HepG2 (cell line): ENCODE data around the gene ERCC6. TPM values are rescaled to one million over a fixed set of nuclear protein-coding genes. Genes with fewer than 3 reads are reported as not detected.

Experiments used
- ATAC-seq: fragments of 200-7000 bp; cut with Tn5 transposase; 3 replicates; pipeline ENCODE4 v1.9.1; 2020; ENCODE audit warnings: mild to moderate bottlenecking, moderate library complexity
- Bru-seq: library from RNA; stranded (reverse); fragments of 400-500 nt; gene quantifications from one replicate; lab custom pipeline; 2021; lab: Mats Ljungman, UMichigan
- BruChase-seq, 2 experiments: library from RNA; stranded (reverse); fragments of 400-500 nt; gene quantifications; one replicate each; lab custom pipeline; 2021; lab: Mats Ljungman, UMichigan
- BruUV-seq: library from RNA; stranded (reverse); fragments of 400-500 nt; replicated peaks from 2 replicates; lab custom pipeline; 2021; lab: Mats Ljungman, UMichigan
- CTCF ChIA-PET: fragments of 300-600 bp; formaldehyde crosslinking; extraction: SDS; loops from one replicate; lab custom pipeline; 2021; ENCODE audit warnings: low total read pairs, inconsistent platforms, low intra/inter-chr PET ratio; lab: Yijun Ruan, JAX
- POLR2A ChIA-PET: fragments of 350-600 bp; sonication (Branson Sonifier 250); formaldehyde crosslinking; loops from one replicate; lab custom pipeline; 2020; ENCODE audit warnings: antibody characterized with exemption, inconsistent platforms; lab: Yijun Ruan, JAX
- DNase-seq: peaks from one replicate; pipeline ENCODE4 v3.0.0-alpha.2; 2015; ENCODE audit warnings: low spot score
- FAIRE-seq: peaks from 3 replicates; lab custom pipeline; 2011; peaks lifted over from hg19 to GRCh38; lab: Jason Lieb, UNC
- H2AFZ ChIP-seq: one replicate; pipeline ENCODE4 v1.6.1; 2011; ENCODE audit warnings: low read length, inconsistent platforms
- H3K27ac ChIP-seq: fragments of 300-600 bp; 3 replicates; pipeline ENCODE4 v1.8.0; 2011; ENCODE audit warnings: mixed run types, mild to moderate bottlenecking, mixed read lengths, low read length, inconsistent platforms; ENCODE audit not compliant: insufficient read depth; ENCODE audit errors: extremely low read length
- H3K27me3 ChIP-seq, 2 experiments: fragments of 200-600 bp in 1 of 2; 2 replicates in 1 of 2; 3 replicates in 1 of 2; pipeline versions ENCODE4 v1.6.0 to v1.8.0; 2011; ENCODE audit warnings: low read length in 2 of 2, mild to moderate bottlenecking in 2 of 2, moderate library complexity in 2 of 2, inconsistent platforms in 1 of 2; ENCODE audit not compliant: insufficient read depth in 2 of 2, control insufficient read depth in 1 of 2
- H3K36me3 ChIP-seq, 2 experiments: fragments of 200-600 bp in 1 of 2; replicated peaks in 1 of 2; 2 replicates in 1 of 2; 3 replicates in 1 of 2; pipeline versions ENCODE4 v1.5.1 to v1.8.0; 2011; ENCODE audit warnings: low read length in 2 of 2, inconsistent platforms in 1 of 2; ENCODE audit not compliant: insufficient read depth in 2 of 2, control insufficient read depth in 1 of 2
- H3K4me1 ChIP-seq: 2 replicates; pipeline ENCODE4 v1.5.1; 2012; ENCODE audit warnings: low read length, inconsistent platforms; ENCODE audit not compliant: insufficient read depth
- H3K4me2 ChIP-seq: 2 replicates; pipeline ENCODE4 v1.6.0; 2011; ENCODE audit warnings: low read depth, low read length, inconsistent platforms
- H3K4me3 ChIP-seq, 3 experiments: fragments of 200-600 bp in 1 of 3; sonication (generic), shearing (Covaris generic) in 1 of 3; replicated peaks in 1 of 3; 2 replicates each; pipeline ENCODE4 v1.5.1; 2011 to 2016; ENCODE audit warnings: low read length in 3 of 3, inconsistent platforms in 2 of 3, low read depth in 2 of 3, mild to moderate bottlenecking in 2 of 3, control low read depth in 1 of 3, mixed read lengths in 1 of 3; ENCODE audit not compliant: insufficient read depth in 1 of 3
- H3K79me2 ChIP-seq: one replicate; pipeline ENCODE4 v1.6.1; 2011; ENCODE audit warnings: low read length, inconsistent platforms; ENCODE audit not compliant: insufficient read depth
- H3K9ac ChIP-seq: 2 replicates; pipeline ENCODE4 v1.6.0; 2011; ENCODE audit warnings: mild to moderate bottlenecking, low read depth, low read length, inconsistent platforms; ENCODE audit not compliant: insufficient read depth
- H3K9me3 ChIP-seq: 2 replicates; pipeline ENCODE4 v1.5.1; 2012; ENCODE audit warnings: mild to moderate bottlenecking, low read length
- H4K20me1 ChIP-seq: 2 replicates; pipeline ENCODE4 v1.6.0; 2011; ENCODE audit warnings: inconsistent platforms, mild to moderate bottlenecking, low read length, moderate library complexity; ENCODE audit not compliant: insufficient read depth
- AKAP8 ChIP-seq: sonication (generic); formaldehyde crosslinking; IDR thresholded peaks from 2 replicates; pipeline ENCODE4 v1.5.1; 2020; ENCODE audit warnings: mild to moderate bottlenecking, missing genetic modification reagents
- ATRX ChIP-seq: sonication (generic); formaldehyde crosslinking; IDR thresholded peaks from 2 replicates; pipeline ENCODE4 v1.4.0; 2020; ENCODE audit warnings: missing genetic modification reagents, borderline replicate concordance
- FOXO1 ChIP-seq: sonication (generic); formaldehyde crosslinking; IDR thresholded peaks from 2 replicates; pipeline ENCODE4 v1.4.0; 2020; ENCODE audit warnings: missing genetic modification reagents
- HOXA7 ChIP-seq: sonication (generic); formaldehyde crosslinking; IDR thresholded peaks from 2 replicates; pipeline ENCODE4 v1.8.1; 2022; ENCODE audit warnings: mild to moderate bottlenecking, missing genetic modification reagents, moderate library complexity
- SUZ12 ChIP-seq: fragments of 150-350 bp; IDR thresholded peaks from 2 replicates; pipeline ENCODE4 v1.6.1; 2014; ENCODE audit warnings: low read depth, low read length
- ZBTB21 ChIP-seq: sonication (generic); formaldehyde crosslinking; IDR thresholded peaks from 2 replicates; pipeline ENCODE4 v1.4.0; 2020; ENCODE audit warnings: missing genetic modification reagents
- ZNF337 ChIP-seq: sonication (generic); formaldehyde crosslinking; IDR thresholded peaks from 2 replicates; pipeline ENCODE4 v1.5.1; 2020; ENCODE audit warnings: missing genetic modification reagents, low read depth, mild to moderate bottlenecking, borderline replicate concordance
- ZNF570 ChIP-seq: sonication (generic); formaldehyde crosslinking; IDR thresholded peaks from 2 replicates; pipeline ENCODE4 v1.4.0; 2020; ENCODE audit warnings: mild to moderate bottlenecking, missing genetic modification reagents, borderline replicate concordance
- ZNF572 ChIP-seq: sonication (generic); formaldehyde crosslinking; IDR thresholded peaks from 2 replicates; pipeline ENCODE4 v1.5.1; 2020; ENCODE audit warnings: mild to moderate bottlenecking, missing genetic modification reagents
- WGBS: methylation state at CpG from one replicate; pipeline ENCODE4 v1.1.6; 2017; ENCODE audit warnings: low lambda C conversion rate; 5-methylcytosine and 5-hydroxymethylcytosine counted together
- in situ Hi-C: cut with HindIII; loops from 2 replicates; pipeline ENCODE4 v1.10.0; 2017; ENCODE audit warnings: low pct_unique_long_range_greater_than_20kb; ENCODE audit not compliant: extremely low pct_ligation_motif_present
- intact Hi-C: fragments of 100-400 bp; cut with micrococcal nuclease; formaldehyde crosslinking; loops from one replicate; pipeline ENCODE4 v1.10.0; 2022; ENCODE audit not compliant: unreplicated experiment
- long read RNA-seq, 2 experiments: library from RNA in 1 of 2; library from polyadenylated mRNA in 1 of 2; stranded (forward) in 1 of 2; unstranded in 1 of 2; transcript quantifications; one replicate each; pipeline ENCODE4 v2.0.0, GENCODE V29; 2019 to 2022
- polyA minus RNA-seq, 3 experiments: library from RNA; depleted of rRNA, polyadenylated mRNA; stranded (reverse); fragments of >200 nt; gene quantifications; 2 replicates each; pipeline ENCODE4 v1.2.3, GENCODE V29; 2011; ENCODE audit warnings: low replicate concordance in 1 of 3
- polyA plus RNA-seq, 8 experiments: library from polyadenylated mRNA; depleted of rRNA in 3 of 8; stranded (reverse) in 7 of 8; unstranded in 1 of 8; fragments of >200 nt; fragmentation: Illumina TruSeq in 4 of 8; extraction: Trizol in 4 of 8; gene quantifications; 2 replicates each; pipeline versions ENCODE4 v1.2.1 to v1.2.3, GENCODE V29; 2011 to 2016; ENCODE audit warnings: low read depth in 4 of 8, missing spikeins in 1 of 8, mixed read lengths in 1 of 8; ENCODE audit not compliant: insufficient read depth in 1 of 8
- total RNA-seq, 5 experiments: library from RNA; depleted of rRNA; stranded (reverse); fragments of >200 nt; fragmentation: Illumina TruSeq; extraction: Trizol; gene quantifications; 2 replicates each; pipeline ENCODE4 v1.2.3, GENCODE V29; 2016; ENCODE audit warnings: low read depth in 1 of 5
- TF ChIP-seq, protein P1 (sequence below): sonication (generic); formaldehyde crosslinking; IDR thresholded peaks from 2 replicates; pipeline ENCODE4 v1.4.0; 2020; ENCODE audit warnings: missing genetic modification reagents, borderline replicate concordance
- TF ChIP-seq, protein P2 (sequence below): sonication (generic); formaldehyde crosslinking; IDR thresholded peaks from 2 replicates; pipeline ENCODE4 v1.4.0; 2020; ENCODE audit warnings: mild to moderate bottlenecking, missing genetic modification reagents

ERCC6 gene
- 9.8 and 11.8 TPM in 2 replicates for total RNA-seq (2016; rRNA removed; fragmentation: Illumina TruSeq; extraction: Trizol)
- 9.6 and 11.6 TPM in 2 replicates for total RNA-seq (2016; cell fraction: cytosol; rRNA removed; fragmentation: Illumina TruSeq; extraction: Trizol; ENCODE audit: low read depth)
- 9.2 and 11.5 TPM in 2 replicates for total RNA-seq (2016; cell fraction: insoluble cytoplasmic fraction; rRNA removed; fragmentation: Illumina TruSeq; extraction: Trizol)
- total RNA-seq (2016; cell fraction: membrane; rRNA removed; fragmentation: Illumina TruSeq; extraction: Trizol), result 3.1 and 3.4 TPM in 2 replicates
- total RNA-seq (2016; cell fraction: nucleus; rRNA removed; fragmentation: Illumina TruSeq; extraction: Trizol), result 11.7 and 15.3 TPM in 2 replicates
- polyA plus RNA-seq (2011; rRNA removed), result 4.8 and 5.1 TPM in 2 replicates
- polyA plus RNA-seq (2011; cell fraction: cytosol; rRNA removed), result 2.0 and 3.0 TPM in 2 replicates
- polyA plus RNA-seq (2011; cell fraction: nucleus; rRNA removed), result 7.4 and 10.0 TPM in 2 replicates
- 3.7 and 4.9 TPM in 2 replicates for polyA plus RNA-seq (2012)
- polyA plus RNA-seq (2016; cell fraction: cytosol; fragmentation: Illumina TruSeq; extraction: Trizol; ENCODE audit: low read depth), result 0.33 and 0.57 TPM in 2 replicates
- 5.4 and 6.2 TPM in 2 replicates for polyA plus RNA-seq (2016; cell fraction: insoluble cytoplasmic fraction; fragmentation: Illumina TruSeq; extraction: Trizol; ENCODE audit: low read depth)
- polyA plus RNA-seq (2016; cell fraction: membrane; fragmentation: Illumina TruSeq; extraction: Trizol; ENCODE audit: low read depth), result 0.66 and 0.81 TPM in 2 replicates
- 8.3 TPM in 2 replicates for polyA plus RNA-seq (2016; cell fraction: nucleus; fragmentation: Illumina TruSeq; extraction: Trizol; ENCODE audit: insufficient read depth, low read depth)
- 38.4 and 115 TPM in 2 replicates for polyA minus RNA-seq (2011; rRNA and poly(A)+ RNA removed; ENCODE audit: low replicate concordance)
- polyA minus RNA-seq (2011; cell fraction: cytosol; rRNA and poly(A)+ RNA removed), result 5.5 and 8.2 TPM in 2 replicates
- polyA minus RNA-seq (2011; cell fraction: nucleus; rRNA and poly(A)+ RNA removed), result 37.0 and 38.9 TPM in 2 replicates
- Bru-seq, nascent RNA, result percentile 66 among the genes with signal in this experiment
- percentile 60 among the genes with signal in this experiment for BruChase-seq, experiment 1, labeled RNA remaining after a 6-hour chase
- percentile 61 among the genes with signal in this experiment for BruChase-seq, experiment 2, labeled RNA remaining after a 2-hour chase
- long read RNA-seq, experiment 1, result 0 reads
- long read RNA-seq, experiment 2, partial matches to known transcripts, result 1 of 7 reads
- long read RNA-seq, experiment 2, other reads (novel, unspliced or antisense), result 5 of 7 reads

DNA sequence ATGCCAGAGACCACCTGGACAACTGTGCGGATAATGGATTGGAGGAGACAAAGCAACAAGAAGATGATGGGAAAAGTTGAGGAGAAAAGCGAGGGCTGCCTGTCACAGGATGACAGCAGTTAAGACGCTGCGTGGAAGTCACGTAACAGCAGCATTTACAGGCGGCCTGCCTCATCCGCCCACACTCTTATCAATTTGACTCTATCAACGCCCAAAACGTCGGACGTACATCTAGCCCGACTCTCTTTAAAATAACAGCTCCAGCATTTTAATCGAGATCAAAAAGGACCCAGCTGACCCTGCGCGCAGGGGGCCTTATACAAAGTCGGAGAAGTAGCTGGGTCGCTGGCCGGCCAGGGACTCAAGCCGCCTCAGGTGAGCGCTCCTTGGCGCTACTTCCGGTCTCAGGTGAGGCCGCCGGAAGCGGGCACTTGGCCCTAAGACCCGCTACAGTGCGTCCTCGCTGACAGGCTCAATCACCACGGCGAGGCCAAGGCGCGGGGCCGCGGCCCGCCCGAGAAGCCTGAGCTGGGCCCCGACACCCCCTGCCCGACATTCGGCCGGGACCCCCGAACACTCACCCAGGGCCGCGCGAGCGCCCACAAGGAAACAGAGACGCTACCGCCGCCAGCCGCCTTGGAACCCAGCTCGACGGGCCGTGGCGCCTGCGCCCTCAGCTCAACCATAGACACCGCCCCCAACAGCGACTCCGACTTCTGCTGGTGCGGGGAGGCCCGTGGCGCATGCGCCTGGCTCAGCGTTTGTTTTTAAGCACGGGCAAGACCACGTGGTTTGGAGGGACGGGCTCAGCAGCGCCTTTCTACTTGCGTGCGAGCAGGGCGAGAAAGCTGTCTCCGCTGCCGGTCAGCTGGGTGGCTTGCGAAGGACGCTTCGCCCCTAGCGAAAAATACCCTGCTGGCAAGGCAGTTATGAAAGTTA is at the start of gene ERCC6:
Gene ERCC6, minus strand, starts transcription at position 741 of the 939 bp plus-strand sequence.
- BruUV-seq, result no TSS peak
- TF ChIP-seq, protein P1, sequence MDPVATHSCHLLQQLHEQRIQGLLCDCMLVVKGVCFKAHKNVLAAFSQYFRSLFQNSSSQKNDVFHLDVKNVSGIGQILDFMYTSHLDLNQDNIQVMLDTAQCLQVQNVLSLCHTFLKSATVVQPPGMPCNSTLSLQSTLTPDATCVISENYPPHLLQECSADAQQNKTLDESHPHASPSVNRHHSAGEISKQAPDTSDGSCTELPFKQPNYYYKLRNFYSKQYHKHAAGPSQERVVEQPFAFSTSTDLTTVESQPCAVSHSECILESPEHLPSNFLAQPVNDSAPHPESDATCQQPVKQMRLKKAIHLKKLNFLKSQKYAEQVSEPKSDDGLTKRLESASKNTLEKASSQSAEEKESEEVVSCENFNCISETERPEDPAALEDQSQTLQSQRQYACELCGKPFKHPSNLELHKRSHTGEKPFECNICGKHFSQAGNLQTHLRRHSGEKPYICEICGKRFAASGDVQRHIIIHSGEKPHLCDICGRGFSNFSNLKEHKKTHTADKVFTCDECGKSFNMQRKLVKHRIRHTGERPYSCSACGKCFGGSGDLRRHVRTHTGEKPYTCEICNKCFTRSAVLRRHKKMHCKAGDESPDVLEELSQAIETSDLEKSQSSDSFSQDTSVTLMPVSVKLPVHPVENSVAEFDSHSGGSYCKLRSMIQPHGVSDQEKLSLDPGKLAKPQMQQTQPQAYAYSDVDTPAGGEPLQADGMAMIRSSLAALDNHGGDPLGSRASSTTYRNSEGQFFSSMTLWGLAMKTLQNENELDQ (CRISPR knock-in tag), result no peak
- TF ChIP-seq ZNF337 (CRISPR knock-in tag) (peak; percentile 31; the same call in 1 of the 2 replicates), AKAP8 (no peak), ZNF572 (CRISPR knock-in tag) (no peak), ZBTB21 (no peak), ATRX (CRISPR knock-in tag) (no peak), FOXO1 (no peak; the same call in 1 of the 2 replicates), ZNF570 (CRISPR knock-in tag) (no peak), HOXA7 (CRISPR knock-in tag) (no peak), SUZ12 (no peak)
- TF ChIP-seq, protein P2, sequence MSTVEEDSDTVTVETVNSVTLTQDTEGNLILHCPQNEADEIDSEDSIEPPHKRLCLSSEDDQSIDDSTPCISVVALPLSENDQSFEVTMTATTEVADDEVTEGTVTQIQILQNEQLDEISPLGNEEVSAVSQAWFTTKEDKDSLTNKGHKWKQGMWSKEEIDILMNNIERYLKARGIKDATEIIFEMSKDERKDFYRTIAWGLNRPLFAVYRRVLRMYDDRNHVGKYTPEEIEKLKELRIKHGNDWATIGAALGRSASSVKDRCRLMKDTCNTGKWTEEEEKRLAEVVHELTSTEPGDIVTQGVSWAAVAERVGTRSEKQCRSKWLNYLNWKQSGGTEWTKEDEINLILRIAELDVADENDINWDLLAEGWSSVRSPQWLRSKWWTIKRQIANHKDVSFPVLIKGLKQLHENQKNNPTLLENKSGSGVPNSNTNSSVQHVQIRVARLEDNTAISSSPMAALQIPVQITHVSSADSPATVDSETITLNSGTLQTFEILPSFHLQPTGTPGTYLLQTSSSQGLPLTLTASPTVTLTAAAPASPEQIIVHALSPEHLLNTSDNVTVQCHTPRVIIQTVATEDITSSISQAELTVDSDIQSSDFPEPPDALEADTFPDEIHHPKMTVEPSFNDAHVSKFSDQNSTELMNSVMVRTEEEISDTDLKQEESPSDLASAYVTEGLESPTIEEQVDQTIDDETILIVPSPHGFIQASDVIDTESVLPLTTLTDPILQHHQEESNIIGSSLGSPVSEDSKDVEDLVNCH, result no peak

More for the DNA sequence above, at the start of gene ERCC6:
- DNase-seq (peak; percentile 94), ATAC-seq (peak; percentile 97), FAIRE-seq (peak; percentile 49)
- Histone ChIP-seq H3K9ac (peak within 1 kb of the TSS; percentile 74), H3K36me3 (peaks cover 2 to 4% of the 10 kb centered on the region in 2 experiments; a peak in 1 of 5 replicates), H3K4me1 (peaks cover 25% of the 10 kb centered on the region), H3K4me2 (peak within 1 kb of the TSS; percentile 97), H3K27ac (peak within 1 kb of the TSS; percentile 70), H3K4me3 (peak within 1 kb of the TSS; percentile 78 to 83 (median 78)), H2AFZ (peak within 1 kb of the TSS; percentile 61), H3K79me2 (no peaks in the 10 kb centered on the region), H3K27me3 (peaks cover 0 to 15% of the 10 kb centered on the region in 2 experiments; a peak in 1 of 5 replicates), H4K20me1 (no peaks in the 10 kb centered on the region), H3K9me3 (no peaks in the 10 kb centered on the region)
- intact Hi-C loops, result loop anchor here (1.0 kb wide), 1 partner anchor 18 kb away; no protein-coding TSS in a partner anchor
- in situ Hi-C loops, result no loop called here
- WGBS, result 5% methylated on average over 21 of the region's 75 CpGs
- ChIA-PET POLR2A (interaction anchor here (0.9 to 1.6 kb wide), 3 partner anchors 14 to 403 kb away, joined by 3 to 6 read pairs (median 5); partner anchors contain the start of genes PARG and TIMM23B), CTCF (no interaction called here)
